Activated T-cell treated with anti-CD3 and anti-CD28 coated beads for 48 hours (primary cell): ENCODE data around the gene HHIPL2.

Experiments
- DNase-seq: peaks from one replicate; pipeline ENCODE4 v3.0.0-alpha.2; 2020; ENCODE audit warnings: low read depth

Gene HHIPL2

DNA sequence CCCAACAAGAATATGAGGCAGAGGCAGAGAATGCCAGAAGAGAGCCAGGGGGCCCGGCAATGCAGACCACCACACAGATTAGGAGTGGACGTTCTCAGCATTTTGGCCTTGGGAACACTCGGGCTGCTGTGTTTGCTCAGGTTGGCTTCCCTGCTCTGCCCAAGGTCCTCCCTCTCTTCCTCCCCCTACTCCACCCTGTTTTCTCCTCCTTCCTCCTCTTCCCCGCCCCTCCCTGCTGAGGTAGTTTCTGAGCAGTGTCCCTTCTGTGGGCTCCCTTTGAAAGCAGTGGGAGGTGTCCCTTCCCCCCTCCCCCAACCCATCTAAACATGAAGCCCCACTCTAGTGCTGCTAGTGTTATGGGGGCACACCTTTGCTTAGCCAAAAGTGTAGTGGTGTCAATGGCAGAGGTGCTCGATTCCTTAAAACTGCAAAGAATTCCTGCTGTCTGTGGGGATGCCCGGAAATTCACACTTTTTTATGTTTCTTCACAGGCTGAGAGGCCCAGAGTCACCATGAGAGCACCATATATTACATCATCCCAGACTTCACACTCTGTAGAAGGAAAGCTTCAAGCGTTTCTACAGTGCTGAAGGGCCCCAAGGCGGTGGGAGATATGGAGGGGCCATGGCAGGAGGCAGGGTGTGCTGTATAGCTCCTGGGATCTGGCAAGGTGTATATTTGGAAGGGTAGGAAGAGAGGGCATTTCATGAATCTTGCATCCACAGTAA, at the start of gene HHIPL2:
Gene HHIPL2 (minus strand): TSS at position 161 of the 728 bp plus-strand sequence. CDS start 60 bp downstream, at position 101.
- no peak for DNase-seq

DNA sequence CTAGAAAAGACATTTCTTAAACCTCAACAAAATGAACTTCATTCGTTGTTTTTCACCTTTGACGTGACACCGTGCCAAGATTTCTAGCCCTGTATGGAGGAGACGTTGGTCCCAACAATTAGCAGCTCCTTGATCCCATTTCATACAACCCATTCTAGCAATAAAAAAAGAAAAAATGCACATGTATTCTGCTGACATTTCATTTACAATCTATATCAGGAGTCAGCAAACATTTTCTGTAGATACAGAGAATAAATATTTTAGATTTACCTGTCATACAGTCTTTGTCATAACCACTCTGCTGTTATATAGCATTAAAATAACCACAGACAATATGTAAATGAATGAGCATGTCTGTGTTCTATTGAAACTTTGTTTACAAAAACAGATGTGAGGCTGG, 48.8 kb upstream of the HHIPL2 start:
- no peak for DNase-seq

DNA sequence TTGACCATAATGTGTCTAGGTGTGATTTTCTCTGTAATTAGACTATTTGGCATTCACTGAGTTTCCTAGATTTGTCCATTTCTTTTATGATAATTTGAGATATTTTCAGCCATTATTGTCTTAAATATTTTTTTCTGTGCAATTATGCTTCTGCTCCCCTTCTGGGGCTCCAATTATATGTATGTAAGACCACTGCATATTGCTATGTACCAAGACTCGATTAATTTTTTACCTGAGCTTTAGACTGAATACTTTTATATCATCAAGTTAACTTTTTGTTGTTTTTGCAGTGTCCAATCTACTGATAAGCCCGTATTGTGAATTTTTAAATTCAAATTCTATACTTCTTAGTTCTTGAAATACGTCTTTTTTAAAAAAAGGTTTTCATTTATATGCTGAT, 46.9 kb upstream of the HHIPL2 start:
- DNase-seq: no peak

DNA sequence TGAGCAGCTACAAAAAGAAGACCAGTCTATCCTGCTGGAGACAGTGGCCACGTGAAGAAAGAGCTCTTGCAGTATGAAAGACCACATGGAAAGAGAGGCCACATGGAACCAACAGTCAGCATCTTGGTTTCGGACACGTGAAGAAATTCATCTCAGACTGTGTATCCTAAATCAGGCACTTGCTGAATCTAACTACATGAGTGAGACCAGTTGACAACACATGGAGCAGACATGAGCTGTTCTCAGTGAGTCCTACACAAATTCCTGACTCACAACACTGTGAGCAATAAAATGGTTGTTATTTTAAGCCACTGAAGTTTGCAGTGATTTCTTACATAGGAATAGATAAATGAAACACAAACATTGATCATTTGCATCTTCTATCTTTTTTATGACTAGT, 44.3 kb upstream of the HHIPL2 start:
- no peak for DNase-seq

DNA sequence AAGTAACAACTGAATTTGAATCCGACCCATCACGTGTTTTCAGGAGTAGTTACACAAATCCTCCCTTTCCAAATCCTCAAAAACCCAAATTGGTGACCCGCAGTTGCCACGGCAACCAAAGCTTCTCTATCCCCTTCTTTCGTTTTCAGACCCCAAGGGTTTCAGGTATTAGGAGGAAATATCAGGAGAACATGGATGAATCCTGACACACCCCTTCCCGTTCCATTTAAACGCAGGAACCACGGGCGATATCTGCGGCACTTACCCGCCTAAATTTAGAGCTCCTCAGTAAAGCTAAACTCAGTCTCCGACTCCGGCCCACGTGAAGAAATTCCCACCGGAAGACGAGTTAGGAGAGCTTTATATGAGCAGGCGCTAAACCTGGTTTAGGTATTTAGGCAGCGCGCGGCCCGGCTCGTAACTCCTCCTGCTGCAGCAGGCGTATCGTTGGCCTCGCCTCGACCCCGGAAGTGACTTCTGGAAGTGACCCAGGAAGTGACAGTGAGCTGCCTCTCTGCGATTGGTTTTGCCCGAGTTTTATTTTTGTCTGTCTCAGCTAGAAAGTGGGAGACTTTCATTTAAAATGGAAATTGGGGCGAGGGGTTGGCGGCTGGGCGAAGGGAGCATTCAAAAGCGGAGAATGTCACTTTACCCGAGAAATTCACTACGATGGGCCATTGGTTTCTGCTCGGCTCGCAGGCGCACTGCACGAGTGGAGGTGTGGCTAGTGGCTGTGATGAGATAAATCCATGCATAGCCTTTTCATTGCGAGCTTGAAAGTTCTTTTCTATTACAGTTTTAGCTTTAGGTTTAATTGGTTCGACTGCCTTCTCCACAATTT, 41.8 kb upstream of the HHIPL2 start, which contains the start of gene TAF1A:
Gene TAF1A (minus strand): TSS at position 472 of the 841 bp plus-strand sequence.
- peak; percentile 73 for DNase-seq

DNA sequence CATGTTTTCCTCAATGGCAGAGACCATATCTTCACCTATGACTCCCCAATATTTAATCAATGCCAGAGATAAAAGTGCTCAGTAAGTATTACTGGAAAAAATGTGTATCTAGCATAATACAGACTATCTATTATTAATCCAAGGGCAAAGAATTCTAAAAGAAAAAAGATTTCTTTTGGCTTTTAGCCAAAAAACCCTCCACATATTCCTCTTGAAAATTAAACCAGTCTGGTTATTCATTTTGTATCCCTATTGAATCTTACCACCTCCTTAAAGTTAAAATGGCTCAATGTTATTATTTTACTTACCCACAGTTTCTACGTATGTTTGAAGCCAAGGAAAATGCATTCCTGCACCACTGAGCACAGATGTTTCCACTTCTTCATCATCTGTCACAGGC, 40.2 kb upstream of the HHIPL2 start:
- DNase-seq: no peak

GRCh38 chr1:222586842-222587241, 38.9 kb upstream of the HHIPL2 start:
- DNase-seq: no peak

DNA sequence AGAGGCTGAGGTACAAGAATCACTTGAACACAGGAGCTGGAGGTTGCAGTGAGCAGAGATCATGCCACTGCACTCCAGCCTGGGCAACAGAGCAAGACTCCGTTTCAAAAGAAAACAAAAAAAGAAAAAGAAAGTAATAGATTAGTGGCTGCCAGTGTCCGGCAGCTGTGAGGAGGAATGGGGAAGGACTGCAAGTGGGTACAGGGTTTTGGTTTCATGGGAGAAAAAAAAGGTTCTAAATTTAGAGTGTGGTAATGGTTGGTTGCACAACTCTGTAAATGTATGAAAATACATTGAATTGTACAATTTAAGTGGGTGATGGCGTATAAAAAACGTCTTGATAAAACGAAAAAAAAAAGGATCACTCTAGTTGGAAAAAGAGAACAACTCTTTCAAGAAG, 35.2 kb upstream of the HHIPL2 start:
- no peak for DNase-seq

DNA sequence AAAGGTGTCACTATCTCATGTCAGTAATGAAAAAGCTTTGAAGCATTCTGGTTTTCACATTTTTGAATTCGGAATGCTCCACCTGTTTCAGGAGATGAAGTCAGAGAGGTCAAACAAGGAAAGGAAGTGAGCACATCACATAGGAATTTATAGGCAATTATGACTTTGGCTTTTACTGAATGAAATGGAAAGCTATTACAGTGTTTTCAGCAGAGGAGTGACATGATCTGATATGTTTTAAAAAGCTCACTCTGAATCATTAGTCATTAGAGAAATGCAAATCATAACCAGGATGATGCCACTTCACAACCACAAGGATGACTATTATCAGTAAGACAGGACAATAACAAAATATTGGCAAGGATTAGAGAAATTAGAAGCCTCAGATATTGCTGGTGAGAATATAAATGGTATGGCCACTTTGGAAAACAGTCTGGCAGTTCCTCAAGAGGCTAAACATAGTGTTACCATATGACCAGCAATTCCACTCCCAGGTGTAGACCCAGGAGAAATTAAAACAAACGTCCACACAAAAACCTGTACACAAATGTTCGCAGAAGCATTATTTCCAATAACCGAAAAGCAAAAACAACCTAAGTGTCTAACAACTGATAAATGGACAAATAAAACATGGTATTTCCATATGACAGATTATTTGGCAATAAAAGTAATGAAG, 34.3 kb upstream of the HHIPL2 start:
- no peak for DNase-seq

DNA sequence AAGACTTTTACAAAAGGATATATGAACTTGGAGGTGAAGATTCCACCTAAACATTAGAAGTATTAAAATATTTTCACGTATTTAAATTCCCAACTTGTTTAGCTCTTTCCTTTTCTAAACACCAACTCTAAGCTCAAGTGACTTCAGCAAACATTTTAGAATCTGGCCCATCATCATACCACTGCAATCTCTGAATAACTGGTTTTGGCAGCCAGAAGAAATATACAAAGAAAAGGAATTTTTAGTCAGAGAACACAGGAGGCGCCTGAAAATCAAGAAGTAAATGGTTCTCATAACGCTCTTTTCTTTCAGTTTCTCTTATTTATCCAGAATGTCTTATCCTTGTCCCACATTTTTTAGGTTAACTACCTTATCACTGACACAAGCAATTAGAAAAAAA, 31.4 kb upstream of the HHIPL2 start:
- no peak for DNase-seq

DNA sequence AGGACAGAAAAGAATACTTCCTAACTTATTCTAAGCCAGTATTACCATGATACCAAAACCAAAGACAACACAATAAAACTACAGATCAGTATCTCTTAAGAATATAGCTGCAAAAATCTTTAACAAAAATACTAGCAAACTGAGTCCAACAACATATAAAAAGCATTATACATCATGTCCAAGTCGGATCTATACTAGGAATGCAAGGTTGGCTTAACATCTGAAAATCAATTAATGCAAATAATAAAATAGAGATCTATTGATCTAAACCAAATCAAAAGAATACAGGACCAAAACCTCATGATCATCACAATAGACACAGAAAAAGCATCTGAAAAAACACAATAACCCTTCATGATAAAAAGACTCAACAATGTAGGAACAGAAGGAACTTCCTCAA, 22.9 kb upstream of the HHIPL2 start:
- no peak for DNase-seq

DNA sequence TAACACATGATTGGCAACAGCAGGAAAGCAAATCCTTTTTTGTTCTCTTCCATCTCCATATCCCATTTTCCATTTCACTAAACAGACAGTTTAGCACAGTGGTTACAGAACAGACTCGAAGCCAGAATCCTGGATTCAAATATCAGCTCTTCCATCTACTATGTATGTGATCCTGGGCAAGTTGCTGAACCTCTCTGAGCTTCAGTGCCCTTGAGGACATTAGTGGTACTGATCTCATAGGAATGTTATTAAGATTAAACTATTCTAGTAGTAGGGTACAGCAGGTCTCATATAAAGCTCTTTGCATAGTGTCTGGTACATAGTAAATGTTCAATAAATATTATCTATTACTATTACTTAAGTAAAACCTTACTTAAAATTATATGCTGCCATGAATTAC, 13.8 kb upstream of the HHIPL2 start:
- DNase-seq: no peak

DNA sequence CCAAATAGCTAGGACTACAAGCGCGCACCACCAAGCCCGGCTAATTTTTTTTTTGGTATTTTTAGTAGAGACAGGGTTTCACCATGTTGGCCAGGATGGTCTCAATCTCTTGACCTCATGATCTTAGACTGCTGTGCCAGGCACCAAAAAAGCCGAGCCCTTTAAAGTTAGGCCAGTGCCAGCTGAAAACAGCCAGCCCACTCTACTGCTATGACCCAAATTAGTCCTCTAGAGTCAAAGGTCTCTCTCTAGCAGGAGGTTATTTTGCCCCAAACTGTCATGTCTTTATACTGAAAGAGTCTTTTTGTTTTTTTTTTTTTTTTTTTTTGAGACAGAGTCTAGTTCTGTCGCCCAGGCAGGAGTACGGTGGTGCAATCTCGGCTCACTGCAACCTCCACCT, 9.7 kb upstream of the HHIPL2 start:
- no peak for DNase-seq

GRCh38 chr1:222557148-222557547, 9.2 kb upstream of the HHIPL2 start:
- no peak for DNase-seq

DNA sequence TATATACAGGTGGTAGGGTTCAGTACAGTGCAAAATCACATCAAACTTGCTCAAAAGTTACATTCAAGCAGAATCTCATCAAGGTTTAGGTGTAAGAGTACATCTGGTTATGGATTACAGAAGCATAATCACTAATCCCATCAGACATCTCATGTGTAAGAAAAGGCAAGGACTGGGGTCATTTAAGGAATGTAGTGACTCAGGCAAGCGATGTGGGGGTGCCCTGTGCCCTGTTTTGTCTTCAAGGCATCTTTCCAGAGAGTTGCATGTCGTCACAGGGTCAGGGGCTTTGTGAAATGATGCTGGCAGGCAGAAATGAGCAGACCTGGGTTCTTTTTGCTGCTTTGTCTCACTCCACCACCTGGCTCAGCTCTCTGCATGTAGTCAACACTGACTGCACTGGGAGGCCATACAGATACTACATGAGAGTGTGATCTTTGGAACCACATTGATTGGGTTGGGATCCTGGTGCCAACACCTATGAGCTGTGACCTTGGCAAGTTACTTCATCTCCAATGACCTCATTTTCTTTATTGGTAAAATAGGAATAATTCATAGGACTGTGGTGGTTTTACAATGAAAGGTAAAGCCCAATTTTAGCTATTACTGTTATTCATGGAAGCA, 8.2 kb upstream of the HHIPL2 start:
- no peak for DNase-seq

- no peak for DNase-seq
Measured at GRCh38 chr1:222554177-222554576, 6.3 kb upstream of the HHIPL2 start.

DNA sequence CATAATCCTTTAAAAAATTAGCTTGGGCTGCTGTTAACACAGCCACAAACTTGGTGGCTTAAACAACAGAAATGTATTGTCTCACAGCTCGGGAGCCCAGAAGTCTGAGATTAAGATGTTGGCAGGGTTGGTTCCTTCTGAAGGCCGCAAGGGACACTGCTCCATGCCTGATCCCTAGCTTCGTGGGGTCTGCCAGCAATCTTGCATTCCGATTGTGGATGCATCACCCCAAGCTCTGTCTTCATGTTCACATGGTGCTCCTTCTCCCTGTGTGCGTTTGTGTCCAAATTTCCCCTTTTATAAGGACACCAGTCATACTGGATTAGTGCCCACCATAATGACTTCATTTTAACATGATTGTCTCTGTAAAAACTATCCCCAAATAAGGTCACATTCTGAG, 5.0 kb upstream of the HHIPL2 start:
- no peak for DNase-seq

DNA sequence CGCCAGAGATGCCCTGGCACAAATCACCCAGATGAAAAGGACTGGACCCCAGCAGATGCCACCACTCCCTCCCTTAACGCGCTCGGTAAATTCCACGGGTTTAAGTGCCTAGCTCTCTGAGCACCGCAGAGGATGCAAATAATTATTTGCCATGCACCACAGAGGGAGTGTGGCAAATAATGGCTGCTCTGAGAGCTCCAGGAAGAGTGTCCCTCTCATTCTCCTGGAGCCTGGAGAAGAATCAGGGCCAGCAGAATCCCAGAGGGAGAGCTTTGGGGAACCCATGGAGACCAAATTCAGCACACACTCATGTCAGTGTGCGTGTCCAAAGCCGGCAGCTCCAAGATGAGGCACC, 667 bp downstream of the HHIPL2 start:
- no peak for DNase-seq

DNA sequence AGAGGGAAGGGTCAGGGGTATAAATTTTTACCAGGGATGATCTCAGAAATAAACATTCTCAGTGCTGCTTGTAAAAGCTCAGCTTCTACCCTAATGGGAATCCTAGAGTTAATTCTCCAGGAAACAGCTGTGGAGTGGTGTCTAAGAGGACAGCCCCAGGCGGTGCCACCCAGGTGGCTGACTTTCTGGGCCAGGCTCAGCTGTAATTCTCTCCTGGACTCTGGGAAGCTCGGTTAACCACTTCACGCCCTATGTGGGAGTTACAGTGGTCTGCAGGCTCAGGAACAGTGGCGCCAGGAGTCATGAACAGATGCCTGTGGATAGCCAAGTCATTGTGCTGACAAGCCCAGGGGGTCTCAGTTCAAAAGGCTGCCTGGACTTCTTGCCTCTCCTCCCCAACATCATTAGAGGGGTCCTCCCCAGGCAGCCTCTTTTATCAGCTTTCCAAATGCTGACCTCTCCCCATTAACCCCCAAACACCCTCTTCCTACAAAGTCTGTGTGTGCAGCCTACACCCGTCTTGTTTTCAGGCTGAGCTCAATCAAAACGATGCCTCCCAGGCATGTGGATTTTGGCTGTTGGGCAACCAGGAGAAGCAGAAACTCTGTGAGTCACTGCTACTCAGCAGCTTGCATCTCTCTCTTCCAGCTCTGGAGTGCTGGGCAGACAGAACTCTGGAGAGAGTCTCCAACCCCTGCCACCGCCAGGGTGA, 1.2 kb downstream of the HHIPL2 start:
- DNase-seq: no peak

- DNase-seq: no peak
Measured at GRCh38 chr1:222546091-222546490, 1.8 kb downstream of the HHIPL2 start.

DNA sequence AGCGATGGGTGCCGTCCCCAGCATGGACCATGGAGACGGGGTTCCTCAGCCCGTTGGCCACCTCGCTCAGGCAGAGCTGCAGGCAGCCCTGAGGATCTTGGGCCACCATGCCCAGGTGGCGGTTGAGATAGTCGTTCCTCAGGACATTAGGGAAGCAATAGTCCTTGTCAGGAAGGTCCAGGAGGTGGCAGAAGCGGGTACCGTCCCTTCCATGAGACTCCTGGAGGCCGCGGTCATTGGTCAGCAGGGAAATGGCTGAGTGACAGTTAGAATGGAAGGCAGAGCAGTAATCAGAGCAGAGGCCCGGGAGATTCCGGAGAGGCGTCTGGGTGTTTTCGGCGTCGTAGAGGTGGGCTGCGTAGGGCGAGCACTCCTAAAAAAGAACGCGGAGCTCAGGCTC, 4.1 kb downstream of the HHIPL2 start:
- DNase-seq: no peak

DNA sequence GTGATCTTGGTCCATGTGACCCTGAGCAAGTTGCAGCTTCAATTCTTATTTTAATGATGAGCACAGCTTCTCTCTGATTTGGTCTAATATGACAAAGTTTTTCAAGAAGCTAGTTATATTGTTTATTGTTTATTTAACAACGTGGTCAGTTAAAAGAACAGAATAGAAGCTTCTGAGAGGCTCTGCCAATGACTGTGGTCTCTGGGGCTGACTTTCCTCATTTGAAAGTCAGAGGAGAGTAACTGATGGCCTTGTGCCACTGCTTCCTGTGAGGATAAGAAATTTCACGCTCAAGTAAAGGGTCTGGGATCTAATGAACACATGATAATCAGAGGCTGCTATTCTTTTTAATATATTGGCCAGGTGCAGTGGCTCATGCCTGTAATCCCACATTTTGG, 7.3 kb downstream of the HHIPL2 start:
- DNase-seq: no peak
